HepG2 (cell line): ENCODE results near the gene CGA. TPM values are rescaled to one million over a fixed set of nuclear protein-coding genes. Genes with fewer than 3 reads are reported as not detected.

Experiments
- HDAC1 ChIP-seq: sonication (generic); formaldehyde crosslinking; IDR thresholded peaks from 2 replicates; pipeline ENCODE4 v1.5.1; 2020; ENCODE audit warnings: mild to moderate bottlenecking, missing genetic modification reagents
- HNF4A ChIP-seq: sonication (generic); formaldehyde crosslinking; IDR thresholded peaks from 2 replicates; pipeline ENCODE4 v1.4.0; 2020; ENCODE audit warnings: missing genetic modification reagents
- KDM2A ChIP-seq: sonication (generic); formaldehyde crosslinking; IDR thresholded peaks from 2 replicates; pipeline ENCODE4 v1.4.0; 2020; ENCODE audit warnings: low read depth, missing genetic modification reagents, borderline replicate concordance
- MYC ChIP-seq: sonication (generic); formaldehyde crosslinking; IDR thresholded peaks from 2 replicates; pipeline ENCODE4 v1.9.0; 2021; ENCODE audit warnings: missing genetic modification reagents, borderline replicate concordance
- NR2F6 ChIP-seq, 2 experiments: IDR thresholded peaks; 2 replicates each; pipeline ENCODE4 v1.6.1; 2016; ENCODE audit warnings: antibody characterized with exemption in 1 of 2, mild to moderate bottlenecking in 1 of 2
- NR3C1 ChIP-seq: sonication (generic); formaldehyde crosslinking; IDR thresholded peaks from 2 replicates; pipeline ENCODE4 v1.4.0; 2020; ENCODE audit warnings: missing genetic modification reagents
- ONECUT2 ChIP-seq: sonication (generic); formaldehyde crosslinking; IDR thresholded peaks from 2 replicates; pipeline ENCODE4 v1.4.0; 2020; ENCODE audit warnings: missing genetic modification reagents
- RAD51 ChIP-seq: fragments of 450-650 bp; IDR thresholded peaks from 2 replicates; pipeline ENCODE4 v1.6.1; 2016; ENCODE audit warnings: borderline replicate concordance
- SIX1 ChIP-seq: sonication (generic); formaldehyde crosslinking; IDR thresholded peaks from 2 replicates; pipeline ENCODE4 v1.4.0; 2020; ENCODE audit warnings: missing genetic modification reagents, borderline replicate concordance
- SSRP1 ChIP-seq: IDR thresholded peaks from 2 replicates; pipeline ENCODE4 v1.6.1; 2016; ENCODE audit warnings: control low read depth
- SUZ12 ChIP-seq: fragments of 150-350 bp; IDR thresholded peaks from 2 replicates; pipeline ENCODE4 v1.6.1; 2014; ENCODE audit warnings: low read depth, low read length
- ZNF292 ChIP-seq: sonication (generic); formaldehyde crosslinking; IDR thresholded peaks from 2 replicates; pipeline ENCODE4 v1.8.1; 2022; ENCODE audit warnings: mild to moderate bottlenecking, low read depth, missing genetic modification reagents, borderline replicate concordance
- ZNF331 ChIP-seq: sonication (generic); formaldehyde crosslinking; IDR thresholded peaks from 2 replicates; pipeline ENCODE4 v1.4.0; 2020; ENCODE audit warnings: missing genetic modification reagents
- ZNF33B ChIP-seq: sonication (generic); formaldehyde crosslinking; IDR thresholded peaks from 2 replicates; pipeline ENCODE4 v1.5.1; 2020; ENCODE audit warnings: mild to moderate bottlenecking, missing genetic modification reagents
- ZNF496 ChIP-seq: sonication (generic); formaldehyde crosslinking; IDR thresholded peaks from 2 replicates; pipeline ENCODE4 v1.8.1; 2023; ENCODE audit warnings: mild to moderate bottlenecking, moderate library complexity, missing genetic modification reagents; ENCODE audit not compliant: insufficient replicate concordance
- polyA plus RNA-seq, 8 experiments: library from polyadenylated mRNA; depleted of rRNA in 3 of 8; stranded (reverse) in 7 of 8; unstranded in 1 of 8; fragments of >200 nt; fragmentation: Illumina TruSeq in 4 of 8; extraction: Trizol in 4 of 8; gene quantifications; 2 replicates each; pipeline versions ENCODE4 v1.2.1 to v1.2.3, GENCODE V29; 2011 to 2016; ENCODE audit warnings: low read depth in 4 of 8, missing spikeins in 1 of 8, mixed read lengths in 1 of 8; ENCODE audit not compliant: insufficient read depth in 1 of 8
- total RNA-seq, 5 experiments: library from RNA; depleted of rRNA; stranded (reverse); fragments of >200 nt; fragmentation: Illumina TruSeq; extraction: Trizol; gene quantifications; 2 replicates each; pipeline ENCODE4 v1.2.3, GENCODE V29; 2016; ENCODE audit warnings: low read depth in 1 of 5
- TF ChIP-seq, protein P1 (sequence below): sonication (generic); formaldehyde crosslinking; IDR thresholded peaks from 2 replicates; pipeline ENCODE4 v1.5.0; 2020; ENCODE audit warnings: missing genetic modification reagents
- TF ChIP-seq, protein P2 (sequence below): sonication (generic); formaldehyde crosslinking; IDR thresholded peaks from 2 replicates; pipeline ENCODE4 v1.8.1; 2022; ENCODE audit warnings: low read depth, mild to moderate bottlenecking, missing genetic modification reagents
- TF ChIP-seq, protein P3 (sequence below): sonication (generic); formaldehyde crosslinking; IDR thresholded peaks from 2 replicates; pipeline ENCODE4 v1.4.0; 2020; ENCODE audit warnings: low read depth, mild to moderate bottlenecking, missing genetic modification reagents
- TF ChIP-seq, protein P4 (sequence below): sonication (generic); formaldehyde crosslinking; IDR thresholded peaks from 2 replicates; pipeline ENCODE4 v1.4.0; 2020; ENCODE audit warnings: missing genetic modification reagents

Gene CGA
- total and polyA plus RNA-seq, 2 of the 13 experiments (the other 11 are each of a cell fraction or from before 2014, with no cell fraction given): 0.09 TPM; not detected in 1

DNA sequence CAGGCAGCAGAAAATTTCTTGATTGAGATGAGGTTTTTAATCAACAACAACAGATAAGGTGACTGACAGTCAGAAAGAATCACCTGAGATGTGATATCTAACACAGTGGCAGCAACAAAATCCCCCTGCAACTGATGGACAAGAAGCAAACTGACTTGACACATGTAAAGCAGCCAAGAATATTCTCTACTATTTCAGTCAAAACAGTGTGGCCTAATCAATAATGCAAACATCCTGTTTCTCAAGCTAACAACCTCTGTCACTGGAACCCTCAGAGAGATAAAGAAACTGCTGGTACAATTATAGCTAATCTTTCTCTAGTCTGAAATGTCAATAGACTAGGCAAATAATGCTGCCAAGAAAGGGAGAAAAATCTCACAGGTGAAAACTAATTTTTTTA lies 4.6 kb upstream of the CGA start (continued):
- TF ChIP-seq, protein P1, sequence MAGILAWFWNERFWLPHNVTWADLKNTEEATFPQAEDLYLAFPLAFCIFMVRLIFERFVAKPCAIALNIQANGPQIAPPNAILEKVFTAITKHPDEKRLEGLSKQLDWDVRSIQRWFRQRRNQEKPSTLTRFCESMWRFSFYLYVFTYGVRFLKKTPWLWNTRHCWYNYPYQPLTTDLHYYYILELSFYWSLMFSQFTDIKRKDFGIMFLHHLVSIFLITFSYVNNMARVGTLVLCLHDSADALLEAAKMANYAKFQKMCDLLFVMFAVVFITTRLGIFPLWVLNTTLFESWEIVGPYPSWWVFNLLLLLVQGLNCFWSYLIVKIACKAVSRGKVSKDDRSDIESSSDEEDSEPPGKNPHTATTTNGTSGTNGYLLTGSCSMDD (CRISPR knock-in tag): no peak
- TF ChIP-seq KDM2A (CRISPR knock-in tag) (no peak), ZNF496 (CRISPR knock-in tag) (no peak), SUZ12 (no peak), SIX1 (CRISPR knock-in tag) (peak; percentile 81; the same call in 1 of the 2 replicates), HNF4A (peak; percentile 34; the same call in 1 of the 2 replicates), ZNF33B (CRISPR knock-in tag) (no peak), ZNF292 (CRISPR knock-in tag) (0 out of 2 replicates have a peak, but pooled peaks have one; percentile 23), MYC (no peak), HDAC1 (CRISPR knock-in tag) (peak; percentile 61; the same call in 1 of the 2 replicates), ZNF331 (CRISPR knock-in tag) (0 out of 2 replicates have a peak, but pooled peaks have one; percentile 24), ONECUT2 (peak; percentile 91), RAD51 (no peak), NR3C1 (CRISPR knock-in tag) (no peak), SSRP1 (CRISPR knock-in tag) (no peak), NR2F6 (IDR thresholded peaks at IDR 0.05) (0 out of 2 replicates have a peak, but pooled peaks have one; percentile 26), NR2F6 (CRISPR knock-in tag; IDR thresholded peaks at IDR 0.05) (no peak)
- TF ChIP-seq, protein P2, sequence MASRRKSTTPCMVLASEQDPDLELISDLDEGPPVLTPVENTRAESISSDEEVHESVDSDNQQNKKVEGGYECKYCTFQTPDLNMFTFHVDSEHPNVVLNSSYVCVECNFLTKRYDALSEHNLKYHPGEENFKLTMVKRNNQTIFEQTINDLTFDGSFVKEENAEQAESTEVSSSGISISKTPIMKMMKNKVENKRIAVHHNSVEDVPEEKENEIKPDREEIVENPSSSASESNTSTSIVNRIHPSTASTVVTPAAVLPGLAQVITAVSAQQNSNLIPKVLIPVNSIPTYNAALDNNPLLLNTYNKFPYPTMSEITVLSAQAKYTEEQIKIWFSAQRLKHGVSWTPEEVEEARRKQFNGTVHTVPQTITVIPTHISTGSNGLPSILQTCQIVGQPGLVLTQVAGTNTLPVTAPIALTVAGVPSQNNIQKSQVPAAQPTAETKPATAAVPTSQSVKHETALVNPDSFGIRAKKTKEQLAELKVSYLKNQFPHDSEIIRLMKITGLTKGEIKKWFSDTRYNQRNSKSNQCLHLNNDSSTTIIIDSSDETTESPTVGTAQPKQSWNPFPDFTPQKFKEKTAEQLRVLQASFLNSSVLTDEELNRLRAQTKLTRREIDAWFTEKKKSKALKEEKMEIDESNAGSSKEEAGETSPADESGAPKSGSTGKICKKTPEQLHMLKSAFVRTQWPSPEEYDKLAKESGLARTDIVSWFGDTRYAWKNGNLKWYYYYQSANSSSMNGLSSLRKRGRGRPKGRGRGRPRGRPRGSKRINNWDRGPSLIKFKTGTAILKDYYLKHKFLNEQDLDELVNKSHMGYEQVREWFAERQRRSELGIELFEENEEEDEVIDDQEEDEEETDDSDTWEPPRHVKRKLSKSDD (CRISPR knock-in tag): no peak
- TF ChIP-seq, protein P3, sequence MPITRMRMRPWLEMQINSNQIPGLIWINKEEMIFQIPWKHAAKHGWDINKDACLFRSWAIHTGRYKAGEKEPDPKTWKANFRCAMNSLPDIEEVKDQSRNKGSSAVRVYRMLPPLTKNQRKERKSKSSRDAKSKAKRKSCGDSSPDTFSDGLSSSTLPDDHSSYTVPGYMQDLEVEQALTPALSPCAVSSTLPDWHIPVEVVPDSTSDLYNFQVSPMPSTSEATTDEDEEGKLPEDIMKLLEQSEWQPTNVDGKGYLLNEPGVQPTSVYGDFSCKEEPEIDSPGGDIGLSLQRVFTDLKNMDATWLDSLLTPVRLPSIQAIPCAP (CRISPR knock-in tag): no peak
- TF ChIP-seq, protein P4, sequence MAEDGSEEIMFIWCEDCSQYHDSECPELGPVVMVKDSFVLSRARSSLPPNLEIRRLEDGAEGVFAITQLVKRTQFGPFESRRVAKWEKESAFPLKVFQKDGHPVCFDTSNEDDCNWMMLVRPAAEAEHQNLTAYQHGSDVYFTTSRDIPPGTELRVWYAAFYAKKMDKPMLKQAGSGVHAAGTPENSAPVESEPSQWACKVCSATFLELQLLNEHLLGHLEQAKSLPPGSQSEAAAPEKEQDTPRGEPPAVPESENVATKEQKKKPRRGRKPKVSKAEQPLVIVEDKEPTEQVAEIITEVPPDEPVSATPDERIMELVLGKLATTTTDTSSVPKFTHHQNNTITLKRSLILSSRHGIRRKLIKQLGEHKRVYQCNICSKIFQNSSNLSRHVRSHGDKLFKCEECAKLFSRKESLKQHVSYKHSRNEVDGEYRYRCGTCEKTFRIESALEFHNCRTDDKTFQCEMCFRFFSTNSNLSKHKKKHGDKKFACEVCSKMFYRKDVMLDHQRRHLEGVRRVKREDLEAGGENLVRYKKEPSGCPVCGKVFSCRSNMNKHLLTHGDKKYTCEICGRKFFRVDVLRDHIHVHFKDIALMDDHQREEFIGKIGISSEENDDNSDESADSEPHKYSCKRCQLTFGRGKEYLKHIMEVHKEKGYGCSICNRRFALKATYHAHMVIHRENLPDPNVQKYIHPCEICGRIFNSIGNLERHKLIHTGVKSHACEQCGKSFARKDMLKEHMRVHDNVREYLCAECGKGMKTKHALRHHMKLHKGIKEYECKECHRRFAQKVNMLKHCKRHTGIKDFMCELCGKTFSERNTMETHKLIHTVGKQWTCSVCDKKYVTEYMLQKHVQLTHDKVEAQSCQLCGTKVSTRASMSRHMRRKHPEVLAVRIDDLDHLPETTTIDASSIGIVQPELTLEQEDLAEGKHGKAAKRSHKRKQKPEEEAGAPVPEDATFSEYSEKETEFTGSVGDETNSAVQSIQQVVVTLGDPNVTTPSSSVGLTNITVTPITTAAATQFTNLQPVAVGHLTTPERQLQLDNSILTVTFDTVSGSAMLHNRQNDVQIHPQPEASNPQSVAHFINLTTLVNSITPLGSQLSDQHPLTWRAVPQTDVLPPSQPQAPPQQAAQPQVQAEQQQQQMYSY: no peak
